ENCODE results near the gene USP32. TPM values are rescaled to one million over a fixed set of nuclear protein-coding genes. Genes with fewer than 3 reads are reported as not detected.
A peak's percentile ranks its signal among the peaks of the same experiment; 100 is the strongest.

Gene USP32
- total RNA-seq, 4 donors from 2014 or later, result 14.7 to 86.0 (median 54.8) TPM

DNA sequence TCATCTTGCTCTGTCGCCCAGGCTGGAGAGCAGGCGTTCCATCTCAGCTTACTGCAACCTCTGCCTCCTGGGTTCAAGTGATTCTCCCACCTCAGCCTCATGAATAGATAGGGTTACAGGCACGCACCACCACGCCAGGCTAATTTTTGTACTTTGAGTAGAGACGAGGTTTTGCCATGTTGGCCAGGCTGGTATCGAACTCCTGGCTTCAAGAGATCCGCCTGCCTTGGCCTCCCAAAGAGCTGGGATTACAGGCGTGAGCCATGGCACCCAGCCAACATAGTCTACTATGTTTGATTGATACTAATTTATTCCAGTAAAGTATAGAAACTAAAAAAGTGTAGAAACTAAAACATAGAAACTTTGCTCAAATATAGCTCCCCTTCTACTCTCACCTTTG lies 147.3 kb downstream of the USP32 start:
- 96 to 100% methylated on average over 2 to 8 of the region's 8 CpGs for WGBS, 2 donors (ENCODE audit: low coverage in 1 of 2)
- in situ Hi-C loops (cut with MboI; ENCODE audit: low pct_ligation_motif_present in 1 of 4, low pct_unique_long_range_greater_than_20kb in 1 of 4, low sequenced_read_pairs in 3 of 4) (no loop called here), intact Hi-C loops (cut with DNase I; ENCODE audit: low total_unique reads) (no loop called here)
- Histone ChIP-seq H3K9me3 (no peaks in the 10 kb centered on the region), H3K36me3 (no peaks in the 10 kb centered on the region), H3K4me1 (peaks cover 0 to 13% (median 3%) of the 10 kb centered on the region in 4 donors), H3K27me3 (no peaks in the 10 kb centered on the region), H3K4me3 (no peak overlapping the region), H3K27ac (no peak overlapping the region)
- no peak for DNase-seq
- TF ChIP-seq CTCF (IDR thresholded peaks at IDR 0.05) (no peak), EP300 (IDR thresholded peaks at IDR 0.05; ENCODE audit: low read depth) (no peak), POLR2AphosphoS5 (IDR thresholded peaks at IDR 0.05) (no peak), POLR2A (IDR thresholded peaks at IDR 0.05) (no peak)

DNA sequence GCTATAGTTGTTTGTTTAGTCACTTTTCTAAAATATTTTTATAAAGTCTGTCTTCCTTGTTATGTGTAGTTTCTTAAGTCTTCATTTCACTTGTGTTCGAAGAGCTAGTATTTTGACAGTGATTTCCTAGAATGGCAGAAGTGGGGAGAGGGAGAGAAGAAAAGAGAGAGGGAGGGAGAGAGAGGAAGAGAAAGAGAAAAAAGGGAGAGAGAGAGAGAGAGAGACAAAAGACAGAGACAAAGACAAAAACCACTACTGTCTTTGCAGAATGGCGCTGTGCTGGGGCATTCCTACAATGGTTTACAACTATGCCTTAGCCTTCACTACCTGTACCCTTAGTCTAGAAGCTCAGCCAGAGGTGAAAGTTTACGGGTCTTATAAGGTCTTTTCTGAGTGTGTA lies 151.6 kb downstream of the USP32 start:
- in situ Hi-C loops (cut with MboI; ENCODE audit: low pct_ligation_motif_present in 1 of 4, low pct_unique_long_range_greater_than_20kb in 1 of 4, low sequenced_read_pairs in 3 of 4) (no loop called here), intact Hi-C loops (cut with DNase I; ENCODE audit: low total_unique reads) (no loop called here)
- DNase-seq, result no peak
- no peaks in the 10 kb centered on the region for H3K27me3 ChIP-seq
- no peaks in the 10 kb centered on the region for H3K4me1 ChIP-seq
- peaks cover 0 to 10% (median 0%) of the 10 kb centered on the region in 4 donors for H3K36me3 ChIP-seq
- TF ChIP-seq POLR2AphosphoS5 (IDR thresholded peaks at IDR 0.05) (no peak), EP300 (IDR thresholded peaks at IDR 0.05; ENCODE audit: low read depth) (no peak), CTCF (IDR thresholded peaks at IDR 0.05) (no peak), POLR2A (IDR thresholded peaks at IDR 0.05) (no peak)
- 97 to 100% methylated on average over 2 to 3 of the region's 3 CpGs for WGBS, 2 donors (ENCODE audit: low coverage in 1 of 2)
- H3K27ac ChIP-seq, result no peak overlapping the region
- H3K9me3 ChIP-seq, result no peaks in the 10 kb centered on the region
- no peak overlapping the region for H3K4me3 ChIP-seq

DNA sequence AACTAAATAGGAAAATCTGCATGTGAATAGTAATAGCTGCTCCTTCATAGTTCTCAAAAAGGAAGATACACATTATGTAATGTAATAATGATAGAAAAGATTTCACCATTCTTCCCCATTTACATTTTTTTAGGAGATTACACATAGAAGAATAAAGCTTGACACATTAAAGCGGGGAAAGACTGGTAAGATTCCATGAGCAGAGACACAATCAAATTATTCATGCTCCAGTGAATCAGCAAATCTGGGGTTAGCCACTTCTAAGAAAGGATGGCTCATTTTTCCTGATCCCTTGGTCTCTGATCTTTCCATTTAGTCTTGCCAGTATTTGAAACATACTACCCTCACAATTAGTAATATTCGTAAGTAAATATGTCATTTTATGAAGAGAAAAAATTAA lies 160.2 kb downstream of the USP32 start:
- intact Hi-C loops (cut with DNase I; ENCODE audit: low total_unique reads) (no loop called here), in situ Hi-C loops (cut with MboI; ENCODE audit: low pct_ligation_motif_present in 1 of 4, low pct_unique_long_range_greater_than_20kb in 1 of 4, low sequenced_read_pairs in 3 of 4) (loop anchor here in 1 of 4 donors (10.0 kb wide), 1 partner anchor 193 kb away; the partner anchor contains the start of gene CHCT1)
- Histone ChIP-seq H3K27me3 (no peaks in the 10 kb centered on the region), H3K36me3 (peaks cover 0 to 12% (median 0%) of the 10 kb centered on the region in 4 donors), H3K4me1 (no peaks in the 10 kb centered on the region), H3K9me3 (no peaks in the 10 kb centered on the region), H3K27ac (no peak overlapping the region), H3K4me3 (no peak overlapping the region)
- DNase-seq, result no peak
- TF ChIP-seq CTCF (IDR thresholded peaks at IDR 0.05) (no peak), POLR2AphosphoS5 (IDR thresholded peaks at IDR 0.05) (no peak), EP300 (IDR thresholded peaks at IDR 0.05; ENCODE audit: low read depth) (no peak), POLR2A (IDR thresholded peaks at IDR 0.05) (no peak)
- 78 to 96% methylated on average over 2 of the region's 2 CpGs for WGBS, 2 donors (ENCODE audit: low coverage in 1 of 2)

DNA sequence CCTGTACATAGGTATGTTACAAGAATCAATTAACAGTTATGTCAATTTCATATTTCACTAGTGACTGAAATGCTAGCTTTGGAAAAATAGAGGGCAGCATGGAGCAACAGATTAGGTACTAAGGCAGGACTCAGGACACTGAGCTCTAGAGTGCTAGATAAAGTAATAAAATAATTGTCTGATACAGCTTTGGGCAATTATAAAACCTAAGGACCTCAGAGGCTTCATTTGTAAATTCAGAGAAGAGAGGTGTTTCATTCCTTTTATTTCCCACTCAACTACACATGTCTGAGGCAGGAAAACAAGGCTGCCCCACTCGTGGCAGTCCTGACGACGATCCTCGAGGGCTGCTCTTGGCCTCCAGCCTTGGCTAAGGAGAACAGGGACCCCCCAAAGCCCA lies 160.7 kb downstream of the USP32 start:
- Histone ChIP-seq H3K4me3 (no peak overlapping the region), H3K4me1 (no peaks in the 10 kb centered on the region), H3K36me3 (peaks cover 0 to 12% (median 0%) of the 10 kb centered on the region in 4 donors), H3K27me3 (no peaks in the 10 kb centered on the region), H3K9me3 (no peaks in the 10 kb centered on the region), H3K27ac (no peak overlapping the region)
- TF ChIP-seq CTCF (IDR thresholded peaks at IDR 0.05) (peak; percentile 23 to 42 (median 30)), POLR2A (IDR thresholded peaks at IDR 0.05) (no peak)
- DNase-seq, result no peak
- 92 to 96% methylated on average over 4 of the region's 4 CpGs for WGBS, 2 donors (ENCODE audit: low coverage in 1 of 2)
- in situ Hi-C loops (cut with MboI; ENCODE audit: low pct_ligation_motif_present in 1 of 4, low pct_unique_long_range_greater_than_20kb in 1 of 4, low sequenced_read_pairs in 3 of 4), result loop anchor here in 1 of 4 donors (10.0 kb wide), 1 partner anchor 194 kb away; the partner anchor contains the start of gene CHCT1
- intact Hi-C loops (cut with DNase I; ENCODE audit: low total_unique reads), result no loop called here
